ENCODE measurements around the gene ADCK2.
A peak's percentile ranks its signal among the peaks of the same experiment; 100 is the strongest.
"Not testable (repeated sequence)": the region's sequence is repeated elsewhere in the genome, so short reads cannot be mapped to it uniquely, and the experiment has no call there.

ADCK2 gene

DNA sequence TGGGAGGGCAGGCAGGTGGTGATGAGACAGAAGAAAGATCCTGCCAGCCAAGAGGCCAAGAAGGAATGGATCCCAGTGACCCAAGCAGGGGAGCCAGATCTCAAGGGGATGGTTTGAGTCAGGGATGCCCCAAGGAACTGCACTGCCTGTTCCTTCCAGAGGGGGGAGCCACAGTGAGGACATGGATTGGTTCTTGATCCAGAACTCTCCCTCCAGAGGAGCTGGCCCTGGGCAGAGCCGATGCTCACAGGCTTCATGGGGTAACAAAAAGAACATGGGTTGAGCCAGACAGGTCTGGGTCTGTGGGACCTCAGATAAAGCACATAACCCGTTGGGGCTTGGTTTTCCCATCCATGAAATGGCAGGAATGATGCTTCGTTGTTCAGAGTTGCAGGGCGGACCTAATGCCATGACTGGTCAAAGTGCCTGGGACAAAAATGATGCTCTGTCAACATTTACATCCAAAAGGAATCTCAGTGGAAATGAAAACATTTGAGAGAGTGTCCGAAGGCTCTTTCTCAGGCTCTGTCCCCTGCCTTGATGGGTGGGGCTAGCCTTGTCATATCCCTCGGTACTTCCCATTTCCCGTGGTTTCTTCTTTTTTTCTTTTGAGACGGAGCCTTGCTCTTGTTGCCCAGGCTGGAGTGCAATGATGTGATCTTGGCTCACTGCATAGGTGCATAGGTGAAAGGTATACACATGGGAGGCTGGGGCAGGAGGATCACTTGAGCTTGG is 27.4 kb upstream of the ADCK2 start:
- no peak for DNase-seq (ENCODE audit: low read depth)

DNA sequence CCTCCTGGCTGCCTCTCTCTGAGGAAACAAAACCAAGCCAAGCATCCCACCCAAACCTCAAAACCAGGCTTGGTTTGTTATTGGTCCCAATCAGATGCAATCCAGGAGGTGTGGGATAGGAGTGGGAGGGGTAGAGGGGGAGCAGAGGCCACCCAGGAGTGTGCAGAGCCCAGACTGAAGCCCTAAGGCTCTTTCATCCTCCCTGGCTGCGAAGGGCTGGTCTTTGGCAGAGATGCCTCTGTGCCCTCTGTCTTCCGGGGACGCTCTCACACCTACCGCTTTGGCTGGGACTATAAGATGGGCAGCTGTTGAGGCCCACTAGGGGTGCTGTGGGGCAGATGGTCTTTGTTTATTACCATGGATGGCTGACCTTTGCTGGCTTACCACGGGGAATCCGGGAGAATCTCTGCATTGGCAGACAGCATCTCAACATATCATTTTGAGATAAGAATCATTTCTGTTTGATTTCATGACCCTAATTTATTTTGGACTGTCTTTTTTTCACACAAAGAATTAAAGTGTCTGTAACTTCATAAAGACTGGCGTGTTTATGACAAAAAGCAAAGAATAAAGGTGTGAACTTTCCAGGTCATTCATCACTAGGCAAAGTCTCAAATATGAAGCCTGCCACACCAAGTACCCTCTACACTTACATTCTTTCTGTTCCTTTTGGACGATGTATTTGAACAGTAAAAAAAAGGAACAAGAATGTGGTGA is 25.7 kb upstream of the ADCK2 start:
- DNase-seq (ENCODE audit: low read depth), result peak; percentile 24

GRCh38 chr7:140649556-140650205 is 23.1 kb upstream of the ADCK2 start:
- DNase-seq (ENCODE audit: low read depth), result no peak

DNA sequence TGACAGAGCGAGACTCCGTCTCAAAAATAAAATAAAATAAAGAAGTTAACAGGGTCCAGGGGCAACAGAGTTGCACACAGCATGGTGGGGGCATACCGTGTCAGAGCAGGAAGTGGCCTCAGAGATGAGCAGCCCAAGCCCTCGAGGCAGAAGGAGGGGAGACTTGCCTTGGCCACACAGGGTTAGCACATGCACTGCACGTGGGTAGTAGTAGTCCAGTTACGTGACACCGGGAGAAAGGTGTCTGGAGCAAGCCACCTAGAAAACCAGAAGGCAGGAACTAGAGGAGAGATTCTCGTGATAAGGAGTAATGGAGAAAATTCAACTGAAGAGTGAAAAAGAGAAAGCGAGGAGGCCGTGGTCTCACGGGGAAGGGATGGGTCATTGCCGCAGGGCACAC is 22.4 kb upstream of the ADCK2 start:
- no peak for DNase-seq (ENCODE audit: low read depth)

DNA sequence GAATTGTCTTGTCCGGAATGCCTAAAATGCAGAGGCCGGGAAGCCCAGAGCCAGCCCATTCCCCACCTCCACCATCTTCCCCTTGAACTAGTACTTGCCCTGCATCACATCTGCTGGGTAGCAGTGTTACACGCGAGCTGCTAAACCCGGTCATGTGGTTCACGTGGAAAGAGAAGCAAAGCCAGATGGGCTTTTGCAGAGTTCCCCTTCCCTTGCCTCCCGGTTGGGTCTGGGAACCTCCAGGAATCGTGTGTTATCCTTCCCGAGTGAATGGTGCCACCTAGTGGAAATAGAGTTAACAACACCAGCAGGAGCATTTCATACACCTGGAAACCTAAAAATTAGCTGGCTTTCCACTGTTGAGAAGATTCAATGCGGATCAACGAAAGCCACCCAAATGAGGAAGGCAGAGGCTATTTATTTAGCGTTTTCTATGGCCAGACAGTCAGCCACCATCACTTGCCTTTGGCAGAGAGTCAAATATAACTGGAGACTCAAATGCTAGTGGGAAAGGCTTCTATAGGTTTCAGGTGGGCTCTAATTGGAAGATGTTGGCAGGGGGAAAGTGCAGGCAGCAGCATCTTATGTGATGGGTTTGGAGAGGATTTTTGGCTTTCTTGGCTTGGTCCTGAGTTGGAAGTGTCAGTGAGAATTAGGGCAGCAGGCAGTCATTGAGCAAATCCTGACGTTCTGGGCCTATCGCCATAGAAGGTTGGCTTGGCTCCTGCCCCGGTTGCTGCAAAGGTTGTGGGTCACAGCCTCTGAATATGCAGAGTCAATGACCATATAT is 19.2 kb upstream of the ADCK2 start:
- peak; percentile 59 for DNase-seq (ENCODE audit: low read depth)

DNA sequence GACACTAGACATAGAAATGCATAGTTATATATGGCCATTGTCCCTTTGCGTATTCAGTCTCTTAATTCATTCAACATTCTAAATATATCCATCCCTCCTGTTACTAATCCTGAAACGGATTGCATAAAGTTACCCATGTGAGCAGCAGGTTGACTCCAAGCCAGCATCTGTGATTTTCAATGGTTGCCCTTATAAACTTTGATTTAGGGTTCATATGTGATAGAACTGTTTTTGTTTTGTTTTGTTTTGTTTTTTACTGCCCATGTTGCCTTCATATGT is 18.7 kb upstream of the ADCK2 start:
- DNase-seq (ENCODE audit: low read depth), result no peak

GRCh38 chr7:140654661-140655060 is 18.1 kb upstream of the ADCK2 start:
- no peak for DNase-seq (ENCODE audit: low read depth)

- no peak for DNase-seq (ENCODE audit: low read depth)
These were observed 17.0 kb upstream of the ADCK2 start for GRCh38 chr7:140655511-140656408.

DNA sequence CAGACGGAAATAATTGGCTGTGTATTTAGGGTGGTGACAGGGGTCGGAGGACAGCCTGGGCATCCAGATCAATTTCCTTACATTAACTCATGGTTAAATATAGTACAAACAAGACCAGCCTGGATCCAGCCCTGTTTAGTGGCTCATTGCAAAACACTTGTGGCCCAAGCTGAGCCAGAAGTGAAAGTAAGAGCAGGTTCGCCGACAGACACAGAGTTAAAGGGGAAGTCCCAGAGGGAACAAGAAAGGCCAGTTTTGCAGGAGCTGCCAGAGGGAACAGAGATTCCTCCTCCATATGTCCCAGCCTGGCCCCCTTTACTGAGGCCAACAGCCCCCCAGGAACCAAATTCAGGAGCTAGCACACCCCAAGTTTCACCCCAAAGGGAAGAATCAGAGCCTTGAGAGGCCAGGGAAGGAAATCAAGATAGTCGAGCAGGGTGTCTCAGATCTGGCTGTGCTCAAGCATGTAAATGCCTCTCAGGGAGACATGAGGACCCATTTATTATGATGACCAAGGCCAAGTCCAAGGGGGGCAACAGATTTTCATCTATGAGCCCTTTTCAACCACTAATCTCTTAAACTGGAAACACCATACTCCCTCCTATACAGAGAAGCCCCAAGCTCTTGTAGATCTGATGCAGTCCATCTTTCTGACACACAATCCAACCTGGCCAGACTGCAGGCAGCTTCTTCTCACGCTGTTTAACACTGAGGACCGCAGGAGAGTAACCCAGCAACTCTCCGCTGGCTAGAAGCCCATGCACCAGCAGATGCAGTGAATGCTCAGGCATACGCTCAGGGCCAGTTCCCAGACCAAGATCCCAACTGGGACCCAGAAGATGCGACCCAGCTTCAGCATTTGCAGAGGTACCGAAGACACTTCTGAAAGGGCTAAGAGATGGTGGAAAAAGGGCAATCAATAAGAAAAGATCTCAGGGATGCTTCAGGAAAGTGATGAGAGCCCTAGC is 15.9 kb upstream of the ADCK2 start:
- peak; percentile 56 for DNase-seq (ENCODE audit: low read depth)

- DNase-seq (ENCODE audit: low read depth), result no peak
These were observed 14.9 kb upstream of the ADCK2 start for GRCh38 chr7:140657891-140658290.

- DNase-seq (ENCODE audit: low read depth), result no peak
These were observed 12.9 kb upstream of the ADCK2 start for GRCh38 chr7:140659856-140660255.

DNA sequence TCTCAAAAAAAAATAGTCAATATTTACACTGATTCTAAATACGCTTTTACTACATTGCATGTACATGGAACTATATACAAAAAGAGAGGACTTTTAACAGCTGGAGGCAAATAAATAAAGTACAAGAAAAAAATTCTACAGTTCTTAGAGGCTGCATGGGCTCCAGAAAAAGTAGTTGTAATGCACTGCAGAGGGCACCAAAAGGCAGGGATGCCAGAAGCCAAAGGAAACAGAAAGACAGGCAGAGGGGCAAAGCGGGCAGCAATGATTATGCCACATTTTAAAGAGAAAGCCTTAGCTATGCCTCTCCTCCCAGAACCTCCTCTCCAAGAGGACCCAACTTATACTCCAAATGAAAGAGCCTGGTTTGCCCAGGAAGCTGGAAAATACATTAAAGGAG is 11.6 kb upstream of the ADCK2 start:
- DNase-seq (ENCODE audit: low read depth), result no peak

- DNase-seq (ENCODE audit: low read depth), result not testable (repeated sequence)
These were observed 9.8 kb upstream of the ADCK2 start for GRCh38 chr7:140662938-140663337.

GRCh38 chr7:140667476-140667875 is 5.3 kb upstream of the ADCK2 start:
- no peak for DNase-seq (ENCODE audit: low read depth)

DNA sequence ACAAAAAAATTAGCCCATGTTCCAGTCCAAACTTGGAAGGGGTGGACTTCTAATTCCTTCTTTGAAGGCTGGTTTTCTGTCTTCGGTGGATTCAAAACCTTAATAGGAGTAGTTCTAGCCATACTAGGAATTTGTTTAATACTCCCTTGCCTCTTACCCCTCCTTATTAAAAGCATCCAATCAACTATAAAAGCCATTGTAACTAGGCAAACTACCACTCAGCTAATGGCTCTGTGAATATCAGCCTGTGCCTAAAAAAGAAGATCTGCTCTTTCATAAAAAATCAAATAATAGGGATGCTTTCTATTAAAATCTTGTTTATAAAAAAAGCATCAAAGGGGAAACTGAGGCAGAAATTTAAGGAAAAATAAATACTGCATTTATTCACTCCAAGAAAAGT is 4.1 kb upstream of the ADCK2 start:
- DNase-seq (ENCODE audit: low read depth), result no peak

DNA sequence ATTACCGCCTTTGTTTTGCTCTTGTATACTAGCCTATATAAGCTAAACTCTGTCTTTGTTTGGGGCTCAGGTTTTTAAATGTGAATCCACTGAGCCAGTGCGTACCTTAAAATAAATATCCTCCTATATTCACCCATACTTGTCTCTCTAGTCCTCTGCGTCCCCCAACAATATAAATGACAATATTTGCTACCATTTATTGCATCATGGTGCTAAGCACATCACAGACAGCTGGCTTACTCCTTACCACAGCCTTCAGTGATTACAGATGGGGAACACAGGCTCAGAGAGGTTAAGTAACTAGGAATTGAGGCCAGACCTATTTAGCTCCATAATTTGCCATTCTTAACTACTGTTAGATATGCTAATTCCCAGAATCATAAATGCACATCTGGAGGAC is 3.4 kb upstream of the ADCK2 start:
- DNase-seq (ENCODE audit: low read depth), result no peak

GRCh38 chr7:140669862-140670261 is 2.9 kb upstream of the ADCK2 start:
- DNase-seq (ENCODE audit: low read depth), result not testable (repeated sequence)

DNA sequence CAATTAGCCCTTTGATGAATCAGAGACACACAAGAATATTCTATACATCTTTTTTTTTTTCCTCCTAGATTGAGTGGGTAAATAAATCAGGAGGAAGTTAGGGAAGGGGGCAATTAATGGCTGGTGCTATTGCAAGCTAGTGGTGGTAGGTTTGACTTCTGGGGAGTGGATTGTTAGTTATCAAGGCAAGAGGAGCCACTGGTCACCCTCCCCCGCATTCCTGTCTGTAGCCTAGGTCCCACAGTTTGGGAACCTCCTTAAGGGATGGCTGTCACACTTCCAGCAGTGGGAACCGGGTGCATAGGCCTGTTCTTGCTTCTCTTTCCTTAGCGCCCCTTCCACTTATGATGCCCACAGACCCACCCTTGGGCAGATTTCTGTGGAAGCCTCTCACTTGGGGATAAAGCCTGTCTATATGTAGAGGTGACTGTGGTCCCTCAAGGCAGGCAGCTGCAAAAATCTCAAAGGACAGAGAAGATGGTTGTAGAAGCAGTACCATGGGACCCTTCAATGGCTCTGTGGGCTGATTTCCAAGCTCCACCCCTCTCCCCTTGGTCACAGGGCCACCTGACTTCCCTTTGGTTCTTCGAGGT is 2.3 kb upstream of the ADCK2 start:
- no peak for DNase-seq (ENCODE audit: low read depth)

GRCh38 chr7:140671966-140672365 is 779 bp upstream of the ADCK2 start:
- DNase-seq (ENCODE audit: low read depth), result no peak

Data from amniotic epithelial cell (primary cell).